SK-N-SH treated with all-trans-retinoic acid at 6 μM for 48 hours (cell line): ENCODE results near the gene CAMK4.
A peak's percentile ranks its signal among the peaks of the same experiment; 100 is the strongest.

Experiments
- ATAC-seq: fragments of 200-7000 bp; cut with Tn5 transposase; 3 replicates; pipeline ENCODE4 v1.9.1; 2020; ENCODE audit warnings: mild to moderate bottlenecking, moderate library complexity
- BACH2 ChIP-seq: fragments of 250-450 bp; sonication (Bioruptor Pico); IDR thresholded peaks from 2 replicates; pipeline ENCODE4 v1.9.0; 2021; ENCODE audit warnings: mild to moderate bottlenecking, borderline replicate concordance
- CREB5 ChIP-seq: fragments of 250-450 bp; sonication (Bioruptor Pico); IDR thresholded peaks from 2 replicates; pipeline ENCODE4 v1.5.1; 2020; ENCODE audit warnings: low read depth, mild to moderate bottlenecking, moderate library complexity
- CSDC2 ChIP-seq: fragments of 250-450 bp; sonication (Bioruptor Pico); IDR thresholded peaks from 2 replicates; pipeline ENCODE4 v1.5.0; 2020; ENCODE audit warnings: mild to moderate bottlenecking, moderate library complexity
- ESRRG ChIP-seq: fragments of 250-450 bp; sonication (Bioruptor Pico); IDR thresholded peaks from 2 replicates; pipeline ENCODE4 v1.6.1; 2021; ENCODE audit warnings: mild to moderate bottlenecking
- GLIS3 ChIP-seq: fragments of 250-450 bp; sonication (Bioruptor Pico); IDR thresholded peaks from 2 replicates; pipeline ENCODE4 v1.5.0; 2020; ENCODE audit warnings: mild to moderate bottlenecking, moderate library complexity
- ISL1 ChIP-seq: fragments of 250-450 bp; sonication (Bioruptor Pico); IDR thresholded peaks from 2 replicates; pipeline ENCODE4 v2.1.2; 2022; ENCODE audit warnings: mild to moderate bottlenecking, moderate library complexity
- OSR1 ChIP-seq: fragments of 250-450 bp; sonication (Bioruptor Pico); IDR thresholded peaks from 2 replicates; pipeline ENCODE4 v1.8.0; 2022; ENCODE audit warnings: moderate library complexity, mild to moderate bottlenecking, inconsistent platforms
- PATZ1 ChIP-seq: fragments of 250-450 bp; sonication (Bioruptor Pico); IDR thresholded peaks from 2 replicates; pipeline ENCODE4 v1.8.0; 2020; ENCODE audit warnings: mild to moderate bottlenecking, moderate library complexity, borderline replicate concordance
- POU6F1 ChIP-seq: fragments of 250-450 bp; sonication (Bioruptor Pico); IDR thresholded peaks from 2 replicates; pipeline ENCODE4 v1.8.0; 2021; ENCODE audit warnings: low read depth, mild to moderate bottlenecking, moderate library complexity, borderline replicate concordance
- PPARA ChIP-seq: fragments of 250-450 bp; sonication (Bioruptor Pico); IDR thresholded peaks from 2 replicates; pipeline ENCODE4 v1.5.0; 2020; ENCODE audit warnings: mild to moderate bottlenecking, borderline replicate concordance
- RARB ChIP-seq: fragments of 250-450 bp; sonication (Bioruptor Pico); IDR thresholded peaks from 2 replicates; pipeline ENCODE4 v1.8.0; 2021; ENCODE audit warnings: mild to moderate bottlenecking, moderate library complexity
- SNAI2 ChIP-seq: fragments of 250-450 bp; sonication (Bioruptor Pico); IDR thresholded peaks from 2 replicates; pipeline ENCODE4 v1.5.0; 2020; ENCODE audit warnings: mild to moderate bottlenecking, moderate library complexity
- TCF4 ChIP-seq: fragments of 250-450 bp; sonication (Bioruptor Pico); IDR thresholded peaks from 2 replicates; pipeline ENCODE4 v1.8.0; 2021; ENCODE audit warnings: mild to moderate bottlenecking, moderate library complexity, borderline replicate concordance
- TOX ChIP-seq: fragments of 250-450 bp; sonication (Bioruptor Pico); IDR thresholded peaks from 2 replicates; pipeline ENCODE4 v1.8.0; 2021; ENCODE audit warnings: mild to moderate bottlenecking, moderate library complexity, borderline replicate concordance
- TSHZ2 ChIP-seq: fragments of 250-450 bp; sonication (Bioruptor Pico); IDR thresholded peaks from 2 replicates; pipeline ENCODE4 v1.5.0; 2020; ENCODE audit warnings: mild to moderate bottlenecking, moderate library complexity
- ZC3H10 ChIP-seq: fragments of 250-450 bp; sonication (Bioruptor Pico); IDR thresholded peaks from 2 replicates; pipeline ENCODE4 v1.5.1; 2021; ENCODE audit warnings: mild to moderate bottlenecking, moderate library complexity
- ZFP3 ChIP-seq: fragments of 250-450 bp; sonication (Bioruptor Pico); IDR thresholded peaks from 2 replicates; pipeline ENCODE4 v1.5.0; 2020; ENCODE audit warnings: mild to moderate bottlenecking, moderate library complexity
- ZNF565 ChIP-seq: fragments of 450-650 bp; formaldehyde crosslinking; conservative IDR thresholded peaks from 2 replicates; pipeline ENCODE4 v1.5.0; 2020; ENCODE audit warnings: low read depth, mild to moderate bottlenecking, moderate library complexity
- ZNF70 ChIP-seq: fragments of 450-650 bp; formaldehyde crosslinking; IDR thresholded peaks from 2 replicates; pipeline ENCODE4 v1.5.0; 2020; ENCODE audit warnings: mild to moderate bottlenecking, moderate library complexity
- ZNF8 ChIP-seq: fragments of 450-650 bp; formaldehyde crosslinking; IDR thresholded peaks from 2 replicates; pipeline ENCODE4 v1.5.0; 2020; ENCODE audit warnings: mild to moderate bottlenecking, moderate library complexity

Gene CAMK4

GRCh38 chr5:111532886-111533582 lies 308.9 kb downstream of the CAMK4 start:
- no peak for ATAC-seq
- TF ChIP-seq ZFP3, result no peak
- TF ChIP-seq ESRRG (CRISPR knock-in tag), result no peak
- TF ChIP-seq GLIS3, result no peak
- TF ChIP-seq PPARA, result no peak

- TF ChIP-seq ISL1, result peak; percentile 75
- no peak for TF ChIP-seq CSDC2 (CRISPR knock-in tag)
- no peak for TF ChIP-seq ZC3H10 (CRISPR knock-in tag)
- TF ChIP-seq ZNF565 (CRISPR knock-in tag), result 0 out of 2 replicates have a peak, but pooled peaks have one; percentile 62
- peak; percentile 89 for TF ChIP-seq TCF4
- 0 out of 2 replicates have a peak, but pooled peaks have one; percentile 35 for TF ChIP-seq ZNF8
- no peak for TF ChIP-seq OSR1 (CRISPR knock-in tag)
- ATAC-seq, result peak; percentile 40
Measured at GRCh38 chr5:111535879-111536549, 311.8 kb downstream of the CAMK4 start.

- peak; percentile 89 for ATAC-seq
- TF ChIP-seq ZC3H10 (CRISPR knock-in tag) (peak; percentile 65; the same call in 1 of the 2 replicates), TCF4 (peak; percentile 60; the same call in 1 of the 2 replicates), BACH2 (CRISPR knock-in tag) (no peak), CREB5 (CRISPR knock-in tag) (0 out of 2 replicates have a peak, but pooled peaks have one; percentile 29), OSR1 (CRISPR knock-in tag) (no peak), ZNF70 (CRISPR knock-in tag) (no peak), SNAI2 (CRISPR knock-in tag) (no peak), PATZ1 (CRISPR knock-in tag) (no peak), RARB (CRISPR knock-in tag) (peak; percentile 86; the same call in 1 of the 2 replicates), ZNF8 (0 out of 2 replicates have a peak, but pooled peaks have one; percentile 12), POU6F1 (CRISPR knock-in tag) (0 out of 2 replicates have a peak, but pooled peaks have one; percentile 10), TOX (peak; percentile 82), ISL1 (peak; percentile 79), GLIS3 (no peak), TSHZ2 (no peak)
Measured at GRCh38 chr5:111537141-111538024, 313.2 kb downstream of the CAMK4 start.
